Glomerular visceral epithelial cell (primary cell): Measurements from ENCODE around the gene ANKRD12.
A peak's percentile ranks its signal among the peaks of the same experiment; 100 is the strongest.

Experiments
- DNase-seq: peaks from one replicate; pipeline ENCODE4 v3.0.0-alpha.2; 2016; ENCODE audit errors: extremely low spot score

Gene ANKRD12

GRCh38 chr18:9290156-9290555 is 153.6 kb downstream of the ANKRD12 start:
- peak; percentile 3 for DNase-seq

- no peak for DNase-seq
Observed at GRCh38 chr18:9292047-9292446, 155.5 kb downstream of the ANKRD12 start.

- no peak for DNase-seq
Observed at GRCh38 chr18:9293948-9294347, 157.4 kb downstream of the ANKRD12 start.

GRCh38 chr18:9296233-9297006 is 159.8 kb downstream of the ANKRD12 start:
- DNase-seq: no peak

- no peak for DNase-seq
Observed at GRCh38 chr18:9297007-9297393, 160.4 kb downstream of the ANKRD12 start.

GRCh38 chr18:9304388-9305070 is 167.9 kb downstream of the ANKRD12 start:
- no peak for DNase-seq

GRCh38 chr18:9319333-9319732 is 182.8 kb downstream of the ANKRD12 start:
- no peak for DNase-seq

- DNase-seq: no peak
Observed at GRCh38 chr18:9321017-9321452, 184.5 kb downstream of the ANKRD12 start.

GRCh38 chr18:9321736-9322135 is 185.2 kb downstream of the ANKRD12 start:
- DNase-seq: no peak

- DNase-seq: no peak
Observed at GRCh38 chr18:9322744-9323143, 186.2 kb downstream of the ANKRD12 start.

GRCh38 chr18:9323750-9324445 is 187.3 kb downstream of the ANKRD12 start:
- DNase-seq: peak; percentile 65

GRCh38 chr18:9325716-9326115 is 189.1 kb downstream of the ANKRD12 start:
- no peak for DNase-seq

- DNase-seq: no peak
Observed at GRCh38 chr18:9328776-9329175, 192.2 kb downstream of the ANKRD12 start.

GRCh38 chr18:9329471-9329870 is 192.9 kb downstream of the ANKRD12 start:
- DNase-seq: no peak

- no peak for DNase-seq
Observed at GRCh38 chr18:9330419-9330818, 193.8 kb downstream of the ANKRD12 start.

- no peak for DNase-seq
Observed at GRCh38 chr18:9333441-9334328, 197.1 kb downstream of the ANKRD12 start.

GRCh38 chr18:9334329-9334972 is 197.9 kb downstream of the ANKRD12 start, which contains the start of gene TWSG1:
Gene TWSG1 (plus strand): TSS chr18:9334773. CDS start chr18:9337230, 2,457 bp downstream.
- DNase-seq: peak; percentile 98

- peak; percentile 16 for DNase-seq
Observed at GRCh38 chr18:9334973-9335696, 198.6 kb downstream of the ANKRD12 start.
